Measurements from ENCODE around the gene FAM177B. TPM values are rescaled to one million over a fixed set of nuclear protein-coding genes. Genes with fewer than 3 reads are reported as not detected.

The FAM177B gene
- total and polyA plus RNA-seq, 2 donors (not counting 1 experiment from before 2014, with no cell fraction given): not detected

GRCh38 chr1:222772996-222773379 lies 36.0 kb downstream of the FAM177B start:
- H3K4me3 ChIP-seq (replicated peaks in 1 of 4; ENCODE audit: control extremely low read depth in 1 of 4, insufficient read depth in 1 of 4, low read depth in 3 of 4, low read length in 4 of 4): no peak overlapping the region
- H3K36me3 ChIP-seq (ENCODE audit: control insufficient read depth, insufficient read depth, low read length): no peaks in the 10 kb centered on the region
- TF ChIP-seq EZH2 (IDR thresholded peaks at IDR 0.05; ENCODE audit: low read length, missing control alignments) (no peak), CTCF (conservative IDR thresholded peaks at IDR 0.05 in 1 of 2, IDR thresholded peaks at IDR 0.05 in 1 of 2; ENCODE audit: low read depth in 1 of 2, low read length in 2 of 2) (no peak)
- no peaks in the 10 kb centered on the region for H3K9me3 ChIP-seq (ENCODE audit: control insufficient read depth, insufficient read depth, low read depth, low read length)
- H2AFZ ChIP-seq (ENCODE audit: low read length): no peak overlapping the region
- no peaks in the 10 kb centered on the region for H3K79me2 ChIP-seq (ENCODE audit: control insufficient read depth, insufficient read depth, low read length)
- no peak overlapping the region for H3K27ac ChIP-seq (ENCODE audit: insufficient read depth, low read length)
- DNase-seq (ENCODE audit: low read depth in 2 of 2): peak in 1 of 2 donors; percentile 41
- no peak overlapping the region for H3K9ac ChIP-seq (ENCODE audit: insufficient read depth, low read length)
- H3K4me1 ChIP-seq (ENCODE audit: control insufficient read depth, extremely low read depth, insufficient read depth, low read length): no peaks in the 10 kb centered on the region
- H4K20me1 ChIP-seq (ENCODE audit: control insufficient read depth, extremely low read depth, insufficient read depth, low read length): no peaks in the 10 kb centered on the region
- H3K27me3 ChIP-seq (ENCODE audit: control insufficient read depth, insufficient read depth, low read length): no peaks in the 10 kb centered on the region
- no peak overlapping the region for H3K4me2 ChIP-seq (ENCODE audit: extremely low read depth, insufficient read depth, low read length)

- peak; percentile 22 to 82 for DNase-seq (ENCODE audit: low read depth in 2 of 2)
- Histone ChIP-seq H3K9me3 (ENCODE audit: control insufficient read depth, insufficient read depth, low read depth, low read length) (no peaks in the 10 kb centered on the region), H3K36me3 (ENCODE audit: control insufficient read depth, insufficient read depth, low read length) (no peaks in the 10 kb centered on the region)
These were observed 40.5 kb downstream of the FAM177B start for GRCh38 chr1:222777463-222777862.

GRCh38 chr1:222777977-222778376 lies 41.0 kb downstream of the FAM177B start:
- no peaks in the 10 kb centered on the region for H3K4me1 ChIP-seq (ENCODE audit: control insufficient read depth, extremely low read depth, insufficient read depth, low read length)
- DNase-seq (ENCODE audit: low read depth in 2 of 2): peak in 1 of 2 donors; percentile 82

More at GRCh38 chr1:222777463-222777862, 40.5 kb downstream of the FAM177B start:
- H3K4me3 ChIP-seq (replicated peaks in 1 of 4; ENCODE audit: control extremely low read depth in 1 of 4, insufficient read depth in 1 of 4, low read depth in 3 of 4, low read length in 4 of 4): no peak overlapping the region
- H3K27ac ChIP-seq (ENCODE audit: insufficient read depth, low read length): no peak overlapping the region
- no peaks in the 10 kb centered on the region for H4K20me1 ChIP-seq (ENCODE audit: control insufficient read depth, extremely low read depth, insufficient read depth, low read length)
- no peaks in the 10 kb centered on the region for H3K4me1 ChIP-seq (ENCODE audit: control insufficient read depth, extremely low read depth, insufficient read depth, low read length)
- H3K9ac ChIP-seq (ENCODE audit: insufficient read depth, low read length): no peak overlapping the region
- no peak overlapping the region for H2AFZ ChIP-seq (ENCODE audit: low read length)
- H3K27me3 ChIP-seq (ENCODE audit: control insufficient read depth, insufficient read depth, low read length): no peaks in the 10 kb centered on the region
- no peaks in the 10 kb centered on the region for H3K79me2 ChIP-seq (ENCODE audit: control insufficient read depth, insufficient read depth, low read length)
- H3K4me2 ChIP-seq (ENCODE audit: extremely low read depth, insufficient read depth, low read length): no peak overlapping the region
- TF ChIP-seq CTCF (conservative IDR thresholded peaks at IDR 0.05 in 1 of 2, IDR thresholded peaks at IDR 0.05 in 1 of 2; ENCODE audit: low read depth in 1 of 2, low read length in 2 of 2) (no peak), EZH2 (IDR thresholded peaks at IDR 0.05; ENCODE audit: low read length, missing control alignments) (no peak)

More at GRCh38 chr1:222777977-222778376, 41.0 kb downstream of the FAM177B start:
- Histone ChIP-seq H3K79me2 (ENCODE audit: control insufficient read depth, insufficient read depth, low read length) (no peaks in the 10 kb centered on the region), H3K4me2 (ENCODE audit: extremely low read depth, insufficient read depth, low read length) (no peak overlapping the region), H2AFZ (ENCODE audit: low read length) (no peak overlapping the region), H3K27me3 (ENCODE audit: control insufficient read depth, insufficient read depth, low read length) (no peaks in the 10 kb centered on the region), H3K4me3 (replicated peaks in 1 of 4; ENCODE audit: control extremely low read depth in 1 of 4, insufficient read depth in 1 of 4, low read depth in 3 of 4, low read length in 4 of 4) (no peak overlapping the region), H4K20me1 (ENCODE audit: control insufficient read depth, extremely low read depth, insufficient read depth, low read length) (no peaks in the 10 kb centered on the region), H3K9me3 (ENCODE audit: control insufficient read depth, insufficient read depth, low read depth, low read length) (no peaks in the 10 kb centered on the region), H3K9ac (ENCODE audit: insufficient read depth, low read length) (no peak overlapping the region), H3K36me3 (ENCODE audit: control insufficient read depth, insufficient read depth, low read length) (no peaks in the 10 kb centered on the region), H3K27ac (ENCODE audit: insufficient read depth, low read length) (no peak overlapping the region)
- TF ChIP-seq EZH2 (IDR thresholded peaks at IDR 0.05; ENCODE audit: low read length, missing control alignments) (no peak), CTCF (conservative IDR thresholded peaks at IDR 0.05 in 1 of 2, IDR thresholded peaks at IDR 0.05 in 1 of 2; ENCODE audit: low read depth in 1 of 2, low read length in 2 of 2) (no peak)

Measured in fibroblast of lung (primary cell).